Endothelial cell of umbilical vein (primary cell): ENCODE measurements around the gene ACAD10. TPM values are rescaled to one million over a fixed set of nuclear protein-coding genes. Genes with fewer than 3 reads are reported as not detected.

Experiments used
- BruUV-seq: library from RNA; stranded (reverse); fragments of 400-500 nt; replicated peaks from 2 replicates; lab custom pipeline; 2021; lab: Mats Ljungman, UMichigan
- CTCF ChIA-PET: fragments of 300-600, 350-600 bp; sonication (Branson Sonifier 250); formaldehyde crosslinking; loops from one replicate; lab custom pipeline; 2021; ENCODE audit warnings: antibody characterized with exemption, inconsistent platforms; lab: Charles Lee
- POLR2A ChIA-PET: fragments of 300-600, 350-600 bp; sonication (Branson Sonifier 250); formaldehyde crosslinking; loops from one replicate; lab custom pipeline; 2021; ENCODE audit warnings: antibody characterized with exemption, inconsistent platforms; lab: Charles Lee
- DNase-seq: peaks from one replicate; pipeline ENCODE4 v3.0.0-alpha.2; 2011; ENCODE audit warnings: low read depth, low spot score
- FAIRE-seq: peaks from 2 replicates; lab custom pipeline; 2011; peaks lifted over from hg19 to GRCh38; lab: Jason Lieb, UNC
- H2AFZ ChIP-seq: 2 replicates; pipeline ENCODE4 v1.6.0; 2012; ENCODE audit warnings: low read depth, low read length, control low read depth, inconsistent platforms
- H3K27ac ChIP-seq: 2 replicates; pipeline ENCODE4 v1.5.1; 2011; ENCODE audit warnings: low read depth, mild to moderate bottlenecking, control low read depth, low read length, moderate library complexity; ENCODE audit not compliant: insufficient read depth
- H3K27me3 ChIP-seq, 2 experiments: 2 replicates each; pipeline versions ENCODE4 v1.6.0 to v1.6.1; 2011; ENCODE audit warnings: low read length in 2 of 2, mixed read lengths in 1 of 2; ENCODE audit not compliant: control insufficient read depth in 2 of 2, insufficient read depth in 2 of 2
- H3K36me3 ChIP-seq, 2 experiments: 2 replicates in 1 of 2; 3 replicates in 1 of 2; pipeline ENCODE4 v1.5.1; 2011; ENCODE audit warnings: low read length in 2 of 2, mild to moderate bottlenecking in 1 of 2, moderate library complexity in 1 of 2; ENCODE audit not compliant: control insufficient read depth in 2 of 2, insufficient read depth in 2 of 2; ENCODE audit errors: extremely low read depth in 1 of 2
- H3K4me1 ChIP-seq: 3 replicates; pipeline ENCODE4 v1.5.1; 2011; ENCODE audit warnings: mild to moderate bottlenecking, low read length; ENCODE audit not compliant: control insufficient read depth, insufficient read depth; ENCODE audit errors: extremely low read depth
- H3K4me2 ChIP-seq: 2 replicates; pipeline ENCODE4 v1.6.1; 2011; ENCODE audit warnings: low read length, control low read depth, mixed read lengths; ENCODE audit not compliant: insufficient read depth
- H3K4me3 ChIP-seq, 3 experiments: fragments of 200-600 bp in 1 of 3; sonication (generic), shearing (Covaris generic) in 1 of 3; replicated peaks in 1 of 3; 2 replicates each; pipeline ENCODE4 v1.5.1; 2011 to 2016; ENCODE audit warnings: control low read depth in 3 of 3, low read length in 3 of 3, mild to moderate bottlenecking in 2 of 3, inconsistent platforms in 1 of 3, low read depth in 1 of 3, moderate library complexity in 1 of 3; ENCODE audit not compliant: insufficient read depth in 1 of 3
- H3K79me2 ChIP-seq: 2 replicates; pipeline ENCODE4 v1.6.0; 2012; ENCODE audit warnings: low read length, inconsistent platforms; ENCODE audit not compliant: control insufficient read depth, insufficient read depth
- H3K9ac ChIP-seq: replicated peaks from 2 replicates; pipeline ENCODE3; 2011; ENCODE audit warnings: low read length, control low read depth; ENCODE audit not compliant: insufficient read depth; ENCODE audit errors: extremely low read depth
- H3K9me1 ChIP-seq: replicated peaks from 3 replicates; pipeline ENCODE4 v1.6.0; 2011; ENCODE audit warnings: mild to moderate bottlenecking, low read length; ENCODE audit not compliant: control insufficient read depth, insufficient read depth; ENCODE audit errors: extremely low read depth
- H3K9me3 ChIP-seq: replicated peaks from 2 replicates; pipeline ENCODE4 v1.5.1; 2012; ENCODE audit warnings: low read length, inconsistent platforms; ENCODE audit not compliant: control insufficient read depth, insufficient read depth
- H4K20me1 ChIP-seq: replicated peaks from 2 replicates; pipeline ENCODE3; 2011; ENCODE audit warnings: mild to moderate bottlenecking, low read length; ENCODE audit not compliant: control insufficient read depth, insufficient read depth; ENCODE audit errors: extremely low read depth
- EZH2 ChIP-seq: IDR thresholded peaks from 2 replicates; pipeline ENCODE4 v1.6.1; 2012; ENCODE audit warnings: borderline replicate concordance, low read depth, mild to moderate bottlenecking, moderate library complexity, low read length, inconsistent platforms; ENCODE audit not compliant: severe bottlenecking
- FOS ChIP-seq: IDR thresholded peaks from 2 replicates; pipeline ENCODE4 v1.6.1; 2011; ENCODE audit warnings: mild to moderate bottlenecking, low read length, moderate library complexity, borderline replicate concordance; ENCODE audit not compliant: insufficient read depth
- GATA2 ChIP-seq: IDR thresholded peaks from 2 replicates; pipeline ENCODE4 v1.7.0; 2011; ENCODE audit warnings: low read depth, mild to moderate bottlenecking, moderate library complexity, mixed read lengths, low read length; ENCODE audit not compliant: insufficient read length, insufficient read depth
- JUN ChIP-seq: IDR thresholded peaks from 2 replicates; pipeline ENCODE4 v1.6.1; 2011; ENCODE audit warnings: borderline replicate concordance, low read depth; ENCODE audit not compliant: insufficient read length, insufficient read depth
- MYC ChIP-seq: IDR thresholded peaks from one replicate; pipeline ENCODE4 v1.6.1; 2011; ENCODE audit warnings: mild to moderate bottlenecking, low read depth, low read length
- POLR2A ChIP-seq: IDR thresholded peaks from 2 replicates; pipeline ENCODE4 v1.6.1; 2012; ENCODE audit warnings: low read depth, mild to moderate bottlenecking, control low read depth, low read length
- POLR2AphosphoS5 ChIP-seq: IDR thresholded peaks from 2 replicates; pipeline ENCODE4 v1.6.1; 2012; ENCODE audit warnings: low read depth, mild to moderate bottlenecking, control low read depth, low read length, moderate library complexity; ENCODE audit not compliant: insufficient read depth
- dilution Hi-C: fragments of 300-500 bp; cut with MboI; formaldehyde crosslinking; loops from one replicate; pipeline ENCODE4 v1.15.0; 2019; ENCODE audit warnings: low sequenced_read_pairs; ENCODE audit not compliant: extremely low pct_ligation_motif_present
- intact Hi-C: fragments of 100-400 bp; cut with micrococcal nuclease; formaldehyde crosslinking; loops from one replicate; pipeline ENCODE4 v1.10.0; 2022
- polyA plus RNA-seq, 4 experiments: library from polyadenylated mRNA; depleted of rRNA in 3 of 4; stranded (reverse) in 3 of 4; unstranded in 1 of 4; fragments of >200 nt; gene quantifications; 2 replicates each; pipeline versions ENCODE4 v1.2.1 to v1.2.3, GENCODE V29; 2011 to 2012; ENCODE audit warnings: missing spikeins in 1 of 4
- total RNA-seq: library from RNA; stranded (reverse); gene quantifications from 2 replicates; pipeline ENCODE4 v1.2.3, GENCODE V29; 2021
- TF ChIP-seq, protein P1 (sequence below), 2 donors: IDR thresholded peaks; 1 replicate in 1 of 2; 2 replicates in 1 of 2; pipeline ENCODE4 v1.5.1; 2011; ENCODE audit warnings: low read length in 2 of 2, mild to moderate bottlenecking in 2 of 2, moderate library complexity in 2 of 2, control low read depth in 1 of 2, inconsistent platforms in 1 of 2, low read depth in 1 of 2; ENCODE audit not compliant: insufficient read depth in 1 of 2; ENCODE audit errors: extremely low read depth in 1 of 2
- TF ChIP-seq, protein P2 (sequence below): IDR thresholded peaks from 2 replicates; pipeline ENCODE4 v1.6.1; 2011; ENCODE audit not compliant: insufficient read depth, insufficient read length

ACAD10 gene
- total and polyA plus RNA-seq, 2 donors (not counting 3 experiments of a cell fraction or from before 2014, with no cell fraction given), result 15.2 to 16.3 TPM

DNA sequence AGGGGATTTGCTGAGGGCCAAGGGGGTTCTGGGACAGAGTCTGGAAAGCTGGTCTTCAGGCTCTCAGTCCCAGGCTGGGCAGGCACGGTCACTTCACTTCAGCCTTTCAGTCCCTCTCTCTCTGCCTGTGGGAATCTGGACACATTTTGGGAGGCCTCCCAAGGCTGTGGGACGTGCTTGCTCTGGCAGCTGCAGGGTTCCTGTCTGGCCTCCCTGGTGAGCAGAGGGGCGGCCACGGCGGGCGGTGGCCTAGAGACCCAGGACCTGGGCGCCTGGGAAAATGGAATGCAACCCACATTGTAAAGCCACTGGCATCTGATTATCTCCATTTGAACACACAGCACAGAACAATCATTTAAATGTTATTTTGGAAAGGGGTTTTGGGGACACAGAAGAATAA is 70.8 kb downstream of the ACAD10 start:
- Histone ChIP-seq H3K4me1 (no peaks in the 10 kb centered on the region), H3K9me1 (no peaks in the 10 kb centered on the region), H3K4me2 (no peak overlapping the region), H3K79me2 (no peaks in the 10 kb centered on the region), H3K4me3 (no peak overlapping the region), H2AFZ (no peak overlapping the region), H3K27ac (no peak overlapping the region), H3K9ac (no peak overlapping the region), H4K20me1 (no peaks in the 10 kb centered on the region), H3K36me3 (peaks cover 0 to 4% of the 10 kb centered on the region in 2 experiments), H3K27me3 (no peaks in the 10 kb centered on the region), H3K9me3 (no peaks in the 10 kb centered on the region)
- intact Hi-C loops (no loop called here), dilution Hi-C loops (no loop called here)
- FAIRE-seq (no peak), DNase-seq (no peak)
- TF ChIP-seq, protein P1, sequence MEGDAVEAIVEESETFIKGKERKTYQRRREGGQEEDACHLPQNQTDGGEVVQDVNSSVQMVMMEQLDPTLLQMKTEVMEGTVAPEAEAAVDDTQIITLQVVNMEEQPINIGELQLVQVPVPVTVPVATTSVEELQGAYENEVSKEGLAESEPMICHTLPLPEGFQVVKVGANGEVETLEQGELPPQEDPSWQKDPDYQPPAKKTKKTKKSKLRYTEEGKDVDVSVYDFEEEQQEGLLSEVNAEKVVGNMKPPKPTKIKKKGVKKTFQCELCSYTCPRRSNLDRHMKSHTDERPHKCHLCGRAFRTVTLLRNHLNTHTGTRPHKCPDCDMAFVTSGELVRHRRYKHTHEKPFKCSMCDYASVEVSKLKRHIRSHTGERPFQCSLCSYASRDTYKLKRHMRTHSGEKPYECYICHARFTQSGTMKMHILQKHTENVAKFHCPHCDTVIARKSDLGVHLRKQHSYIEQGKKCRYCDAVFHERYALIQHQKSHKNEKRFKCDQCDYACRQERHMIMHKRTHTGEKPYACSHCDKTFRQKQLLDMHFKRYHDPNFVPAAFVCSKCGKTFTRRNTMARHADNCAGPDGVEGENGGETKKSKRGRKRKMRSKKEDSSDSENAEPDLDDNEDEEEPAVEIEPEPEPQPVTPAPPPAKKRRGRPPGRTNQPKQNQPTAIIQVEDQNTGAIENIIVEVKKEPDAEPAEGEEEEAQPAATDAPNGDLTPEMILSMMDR (IDR thresholded peaks at IDR 0.05; ENCODE audit: extremely low read depth in 1 of 2, insufficient read depth in 1 of 2, low read depth in 1 of 2, low read length in 2 of 2), result no peak
- no peak for TF ChIP-seq POLR2A
- TF ChIP-seq POLR2AphosphoS5, result no peak
- no peak for TF ChIP-seq GATA2
- no peak for TF ChIP-seq EZH2
- TF ChIP-seq JUN, result no peak
- TF ChIP-seq MYC, result no peak
- TF ChIP-seq, protein P2, sequence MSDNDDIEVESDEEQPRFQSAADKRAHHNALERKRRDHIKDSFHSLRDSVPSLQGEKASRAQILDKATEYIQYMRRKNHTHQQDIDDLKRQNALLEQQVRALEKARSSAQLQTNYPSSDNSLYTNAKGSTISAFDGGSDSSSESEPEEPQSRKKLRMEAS, result no peak
- no peak for TF ChIP-seq FOS
- ChIA-PET CTCF (interaction anchor here (1.0 to 7.2 kb wide), 2 partner anchors 29 to 58 kb away, joined by 3 to 262 read pairs; no protein-coding TSS in a partner anchor), POLR2A (no interaction called here)
- BruUV-seq, result no TSS peak
